ENCODE results near the gene APEH. TPM values are rescaled to one million over a fixed set of nuclear protein-coding genes. Genes with fewer than 3 reads are reported as not detected.

APEH gene
- total RNA-seq, 1 experiment from 2014 or later, result 246 TPM

GRCh38 chr3:49647741-49648140, 26.4 kb upstream of the APEH start:
- Histone ChIP-seq H3K9me2 (ENCODE audit: insufficient read depth) (no peaks in the 10 kb centered on the region), H3K9ac (ENCODE audit: low read length) (no peak overlapping the region), H3K9me3 (ENCODE audit: control insufficient read depth in 1 of 2, insufficient read depth in 1 of 2, low read depth in 1 of 2, low read length in 2 of 2) (no peaks in the 10 kb centered on the region), H3K79me2 (ENCODE audit: insufficient read depth, low read length) (no peaks in the 10 kb centered on the region), H4K20me1 (ENCODE audit: insufficient read depth) (no peaks in the 10 kb centered on the region), H3K4me3 (replicated peaks in 1 of 2; ENCODE audit: low read depth in 1 of 2, low read length in 2 of 2) (no peak overlapping the region), H3K36me3 (ENCODE audit: control insufficient read depth in 1 of 2, insufficient read depth in 2 of 2, low read length in 2 of 2) (no peaks in the 10 kb centered on the region), H3K27me3 (ENCODE audit: insufficient read depth, low read length) (no peaks in the 10 kb centered on the region), H3K4me1 (ENCODE audit: control insufficient read depth in 1 of 2, insufficient read depth in 2 of 2, low read length in 2 of 2) (peaks cover 4 to 17% of the 10 kb centered on the region in 2 experiments; a peak in 2 of 4 replicates), H3K27ac (ENCODE audit: low read depth, low read length) (no peak overlapping the region), H3K4me2 (ENCODE audit: low read length) (0 out of 2 replicates have a peak overlapping the region, but pooled peaks have one; percentile 13), H2AFZ (ENCODE audit: low read depth, low read length, poor library complexity, severe bottlenecking) (no peak overlapping the region)
- ATAC-seq (no peak), DNase-seq (ENCODE audit: low read depth, low spot score) (no peak)
- POLR2A ChIA-PET, result no interaction called here
- intact Hi-C loops (cut with micrococcal nuclease), result no loop called here
- TF ChIP-seq CEBPB (IDR thresholded peaks at IDR 0.05; ENCODE audit: low read depth) (no peak), SIN3A (IDR thresholded peaks at IDR 0.05; ENCODE audit: low read depth) (no peak), ZNF274 (IDR thresholded peaks at IDR 0.05; ENCODE audit: low read depth, low read length) (no peak), EZH2phosphoT487 (IDR thresholded peaks at IDR 0.05; ENCODE audit: borderline replicate concordance) (no peak), RAD21 (IDR thresholded peaks at IDR 0.05; ENCODE audit: low read depth) (no peak), ZBTB33 (IDR thresholded peaks at IDR 0.05; ENCODE audit: extremely low read depth, insufficient replicate concordance, low read length) (no peak), TCF7L2 (IDR thresholded peaks at IDR 0.05; ENCODE audit: borderline replicate concordance, extremely low read depth, insufficient read depth, insufficient read length) (no peak), CBX3 (IDR thresholded peaks at IDR 0.05; ENCODE audit: low read depth) (no peak), ELF1 (IDR thresholded peaks at IDR 0.05; ENCODE audit: borderline replicate concordance, low read depth) (no peak), SRF (IDR thresholded peaks at IDR 0.05; ENCODE audit: low read depth) (no peak), EZH2 (IDR thresholded peaks at IDR 0.05) (no peak)
- RAD21 ChIA-PET (ENCODE audit: low non-redundant PET in 1 of 2, low total read pairs in 2 of 2, uncharacterized antibody in 2 of 2, unreplicated experiment in 2 of 2), result no interaction called here
- CTCF ChIA-PET, result no interaction called here
- BruUV-seq (replicated peaks), result no TSS peak

Data from HCT116 (cell line).